GM04504 (cell line): ENCODE results near the gene SORCS1.

Experiments
- DNase-seq: peaks from one replicate; pipeline ENCODE4 v3.0.0-alpha.2; 2012; ENCODE audit warnings: low read depth

Gene SORCS1

DNA sequence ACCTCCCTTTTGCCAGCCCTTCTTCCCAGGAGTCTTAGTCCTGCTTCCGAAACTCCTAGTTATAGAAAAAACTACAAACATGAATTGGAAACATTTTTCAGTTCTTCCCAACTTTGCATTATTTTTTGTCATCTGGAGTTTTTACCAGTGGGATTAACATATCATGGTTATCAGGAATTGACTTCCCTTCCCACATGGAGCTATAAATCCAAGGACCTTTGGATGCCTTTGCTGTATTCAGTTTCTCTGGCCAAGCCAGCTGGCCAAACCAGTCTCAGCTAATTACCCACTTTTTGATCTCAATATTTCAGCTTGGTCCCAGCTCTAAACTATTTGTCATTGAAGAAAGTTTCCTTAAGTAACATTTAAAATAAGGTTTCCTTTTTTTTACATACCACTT, 570.6 kb downstream of the SORCS1 start:
- no peak for DNase-seq

DNA sequence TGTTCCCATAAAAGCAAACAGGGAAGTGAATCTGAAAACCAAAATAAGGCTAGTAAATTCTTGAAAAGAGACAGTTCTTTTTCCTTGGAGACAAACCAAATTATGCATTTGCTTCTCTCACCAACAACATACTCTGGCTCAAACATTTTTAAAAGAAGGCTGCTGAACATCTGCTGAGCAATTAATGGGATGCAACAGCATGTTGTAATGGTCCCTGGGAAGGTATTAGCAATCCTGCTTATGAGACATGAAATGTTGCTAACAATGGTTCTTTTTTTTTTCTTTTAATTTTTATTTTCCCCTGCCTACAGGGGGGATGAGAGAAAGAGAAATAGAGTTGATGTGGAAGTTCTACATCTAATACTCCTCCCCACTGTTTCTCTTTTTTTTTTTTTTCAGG, 572.1 kb downstream of the SORCS1 start:
- no peak for DNase-seq

GRCh38 chr10:106582291-106582690, 582.2 kb downstream of the SORCS1 start:
- DNase-seq = no peak

GRCh38 chr10:106577756-106578155, 586.8 kb downstream of the SORCS1 start:
- no peak for DNase-seq

- DNase-seq = no peak
Measured at GRCh38 chr10:106577266-106577665, 587.2 kb downstream of the SORCS1 start.

- DNase-seq = no peak
Measured at GRCh38 chr10:106576534-106576933, 588.0 kb downstream of the SORCS1 start.

GRCh38 chr10:106573106-106573505, 591.4 kb downstream of the SORCS1 start:
- no peak for DNase-seq

GRCh38 chr10:106571192-106571946, 593.1 kb downstream of the SORCS1 start:
- no peak for DNase-seq

DNA sequence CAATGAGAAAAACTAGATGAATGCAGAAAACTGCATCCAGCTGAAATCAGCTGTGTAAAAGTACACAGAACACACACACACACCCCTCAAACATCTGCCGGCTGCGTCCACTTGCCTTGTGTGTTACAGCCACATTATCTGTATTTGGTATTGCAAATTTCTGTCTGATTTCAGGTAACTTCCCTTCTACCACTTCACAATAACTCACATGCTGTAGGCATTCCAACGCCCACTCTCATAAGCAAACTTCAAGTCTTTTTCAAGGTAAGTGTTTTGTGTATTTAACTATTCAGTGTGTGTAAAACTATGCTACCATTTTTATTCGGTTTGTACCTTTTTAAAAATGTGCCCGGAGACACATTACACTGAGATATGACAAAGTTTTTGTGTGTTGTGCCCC, 594.2 kb downstream of the SORCS1 start:
- DNase-seq = no peak

DNA sequence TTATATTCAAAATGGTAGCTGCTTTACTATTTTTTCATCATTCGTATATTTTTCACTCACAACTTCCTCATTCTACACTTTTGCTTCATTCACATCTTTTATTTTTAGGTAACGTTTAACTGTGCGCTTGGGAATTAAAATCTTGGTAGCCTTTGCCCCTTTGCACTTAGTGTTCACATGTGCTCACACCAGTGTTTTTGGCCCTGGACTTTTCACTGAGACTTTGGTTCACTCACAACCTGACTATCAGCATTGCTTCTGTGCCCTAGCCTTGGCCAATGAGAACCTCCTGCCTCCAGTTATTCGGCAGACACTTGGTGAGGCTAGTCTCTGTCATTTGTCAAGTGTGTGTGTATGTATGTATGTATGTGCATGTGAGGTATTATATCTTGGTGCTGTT, 596.9 kb downstream of the SORCS1 start:
- no peak for DNase-seq

DNA sequence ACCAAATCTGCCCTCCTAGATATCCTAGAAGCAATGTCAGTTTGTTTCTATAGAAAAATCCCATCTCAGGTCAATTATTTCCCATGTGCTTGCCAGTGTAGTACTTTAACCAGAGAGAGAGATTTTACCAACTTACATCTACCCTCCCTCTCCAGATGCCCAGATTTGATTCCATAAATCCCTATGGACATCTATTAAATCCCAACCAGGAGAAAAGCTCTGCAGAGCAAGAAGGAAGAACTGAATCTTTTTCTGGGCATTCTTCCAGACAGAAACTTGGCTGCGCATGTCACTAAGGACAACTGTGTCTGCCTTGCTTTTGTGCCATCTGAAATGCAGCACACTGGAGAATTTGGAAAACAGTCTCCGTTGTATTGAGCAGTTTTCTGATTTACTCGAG, 597.6 kb downstream of the SORCS1 start:
- DNase-seq = no peak

DNA sequence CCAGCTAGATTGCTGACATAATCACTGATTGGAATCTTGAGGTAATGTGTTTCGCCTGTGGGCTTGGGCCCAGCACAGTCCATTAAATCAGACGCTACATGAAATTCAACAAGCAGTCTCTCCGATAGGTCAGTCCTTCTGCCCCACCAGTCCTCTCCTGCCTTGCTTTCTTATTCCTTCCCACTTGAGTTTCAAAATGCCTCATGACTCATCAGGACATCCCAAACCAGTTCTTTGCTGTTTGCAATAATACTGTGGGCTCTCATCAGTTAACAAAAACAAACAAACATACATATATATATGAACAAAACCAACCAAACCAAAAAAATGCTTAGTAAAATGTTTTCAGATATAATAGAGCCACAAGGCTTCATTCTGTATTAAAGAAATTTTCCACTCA, 599.0 kb downstream of the SORCS1 start:
- no peak for DNase-seq

GRCh38 chr10:106563384-106563783, 601.1 kb downstream of the SORCS1 start:
- no peak for DNase-seq

- DNase-seq = no peak
Measured at GRCh38 chr10:106560925-106561640, 603.4 kb downstream of the SORCS1 start.

GRCh38 chr10:106559442-106559841, 605.1 kb downstream of the SORCS1 start:
- no peak for DNase-seq

DNA sequence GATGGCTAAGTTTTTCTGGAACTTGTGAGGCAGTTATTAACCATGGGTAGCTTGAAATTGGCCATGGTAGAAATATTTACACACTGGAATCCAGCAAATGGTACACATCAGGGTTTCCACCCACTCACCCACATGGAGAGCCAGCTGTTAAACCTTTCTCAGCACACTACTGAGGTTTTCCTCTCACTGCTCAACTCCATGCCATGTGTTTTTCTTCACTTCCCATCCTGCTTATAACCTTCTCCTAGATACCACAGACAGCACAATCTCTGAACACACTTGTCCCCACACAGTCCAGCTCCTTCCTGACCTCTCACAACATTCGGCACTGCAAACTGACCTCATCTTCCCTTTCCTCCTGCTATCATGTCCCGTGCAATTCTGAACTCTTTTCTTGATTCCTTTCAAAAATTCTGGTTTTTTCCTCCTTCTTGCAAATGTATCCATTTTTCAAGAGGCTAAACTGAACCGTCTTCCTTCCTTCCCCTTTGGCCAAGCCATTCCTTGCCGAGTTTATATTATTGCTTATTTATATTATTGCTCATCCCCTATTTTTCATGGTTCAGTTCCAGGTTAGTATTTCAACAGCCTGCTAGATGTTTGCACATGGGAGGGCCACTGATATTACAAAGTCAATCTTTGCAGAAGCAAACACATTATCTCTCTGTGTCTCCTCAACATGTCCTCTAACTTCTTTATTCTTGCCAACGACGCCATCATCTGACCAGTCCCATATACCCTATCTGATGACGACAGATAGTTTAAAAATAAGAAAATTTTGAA, 606.4 kb downstream of the SORCS1 start:
- DNase-seq = no peak

GRCh38 chr10:106557053-106557452, 607.5 kb downstream of the SORCS1 start:
- DNase-seq = no peak

DNA sequence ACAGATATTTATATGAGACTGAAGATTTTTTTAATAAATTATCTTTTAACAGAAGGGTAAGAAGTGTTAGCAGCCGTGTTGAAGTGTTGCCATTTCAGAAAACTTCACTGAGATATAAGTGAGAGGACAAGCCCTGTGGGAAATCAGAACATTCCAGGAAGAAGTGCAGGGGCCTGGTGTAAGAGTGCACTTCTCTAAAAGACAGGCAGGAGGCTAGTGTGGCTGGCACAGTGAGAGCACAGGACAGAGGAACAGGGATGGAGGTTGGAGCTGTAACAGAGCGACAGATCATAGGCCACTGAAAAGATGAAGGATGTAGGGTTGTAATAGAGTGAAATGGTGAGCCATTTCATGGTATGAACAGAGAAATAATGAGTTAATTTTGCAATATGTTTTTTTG, 608.9 kb downstream of the SORCS1 start:
- DNase-seq = no peak

DNA sequence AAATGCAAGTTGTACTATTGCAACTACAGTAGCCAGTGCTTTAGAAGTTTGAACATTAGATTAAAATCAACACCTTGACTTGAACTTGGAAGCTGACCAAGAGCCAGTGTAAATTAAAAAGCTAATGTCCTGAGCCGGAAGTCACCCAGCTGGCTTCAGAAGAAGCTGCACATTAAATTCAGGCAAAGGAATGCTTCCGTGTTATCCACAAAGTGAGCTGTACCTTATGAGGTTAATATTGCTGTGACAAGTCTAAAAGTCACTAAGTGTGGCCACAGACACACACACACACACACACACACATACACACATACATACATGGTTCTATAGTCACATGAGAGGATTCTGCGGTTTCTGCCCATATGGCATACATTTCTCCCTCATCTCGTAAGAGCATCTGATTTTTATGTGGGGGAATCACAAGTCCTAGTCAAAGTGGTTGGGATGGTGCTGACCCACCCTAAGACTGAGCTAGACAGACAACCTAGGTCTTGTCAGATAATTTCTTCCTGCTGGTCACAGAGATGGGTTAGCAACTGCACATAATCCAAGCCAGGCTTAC, 612.9 kb downstream of the SORCS1 start:
- no peak for DNase-seq

DNA sequence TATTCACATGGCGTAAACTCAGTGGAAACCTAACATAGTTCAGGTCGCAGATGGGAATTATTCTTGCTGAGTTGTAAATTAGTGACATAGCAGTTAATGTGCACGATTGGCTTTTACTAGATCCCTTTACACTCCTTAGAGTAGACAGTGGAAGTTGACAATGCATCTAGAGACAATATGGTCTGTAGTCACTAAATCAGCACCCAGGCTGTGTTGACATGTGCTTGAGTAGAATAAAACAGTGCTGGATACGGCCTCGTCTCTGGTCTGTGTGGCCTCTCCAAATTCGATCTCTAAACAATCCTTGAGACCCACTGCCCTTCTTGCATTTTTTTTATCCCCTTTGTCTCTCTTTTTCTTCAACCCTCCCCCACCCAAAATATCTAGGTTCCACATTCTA, 615.7 kb downstream of the SORCS1 start:
- no peak for DNase-seq

GRCh38 chr10:106547047-106547635, 617.4 kb downstream of the SORCS1 start:
- no peak for DNase-seq

- DNase-seq = no peak
Measured at GRCh38 chr10:106542461-106542860, 622.0 kb downstream of the SORCS1 start.
